Measurements from ENCODE around the gene SPAAR.
"Not testable (repeated sequence)": the region's sequence is repeated elsewhere in the genome, so short reads cannot be mapped to it uniquely, and the experiment has no call there.

Gene SPAAR

DNA sequence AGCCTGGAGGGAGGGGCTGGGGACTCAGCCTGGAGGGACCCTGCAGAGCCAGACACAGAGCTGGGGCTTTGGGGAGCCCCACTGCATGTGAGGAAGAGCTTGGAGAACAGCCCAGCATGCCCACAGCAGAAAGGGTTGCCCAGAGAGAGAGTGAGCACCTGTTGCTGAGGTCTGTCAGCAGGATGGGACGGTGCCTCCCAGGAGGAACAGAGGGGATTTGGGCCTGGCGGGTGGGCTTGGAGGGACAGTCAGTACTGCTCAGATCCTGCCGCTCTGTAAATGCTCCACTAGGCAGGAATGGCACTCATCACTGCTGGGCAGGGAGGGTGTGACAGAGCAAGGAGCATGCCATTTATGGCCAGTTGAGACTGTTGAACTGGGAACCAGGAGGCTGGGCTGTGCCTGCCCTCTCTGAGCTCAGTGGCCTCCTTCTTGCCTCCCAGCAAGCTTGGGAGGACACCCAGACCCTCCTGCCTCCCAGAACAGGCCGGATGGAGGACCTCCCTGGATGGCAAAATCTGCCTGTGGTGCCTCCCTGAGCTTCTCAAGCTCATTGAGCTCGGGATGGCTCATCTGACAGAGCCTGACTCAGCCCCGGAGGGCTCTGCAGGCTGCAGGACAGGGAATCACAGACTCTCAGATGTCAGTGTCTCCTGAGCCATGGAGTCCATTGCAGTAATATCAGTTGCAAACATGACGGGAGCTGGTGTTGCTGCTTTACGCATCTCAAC is 4.1 kb upstream of the SPAAR start:
- DNase-seq: no peak

DNA sequence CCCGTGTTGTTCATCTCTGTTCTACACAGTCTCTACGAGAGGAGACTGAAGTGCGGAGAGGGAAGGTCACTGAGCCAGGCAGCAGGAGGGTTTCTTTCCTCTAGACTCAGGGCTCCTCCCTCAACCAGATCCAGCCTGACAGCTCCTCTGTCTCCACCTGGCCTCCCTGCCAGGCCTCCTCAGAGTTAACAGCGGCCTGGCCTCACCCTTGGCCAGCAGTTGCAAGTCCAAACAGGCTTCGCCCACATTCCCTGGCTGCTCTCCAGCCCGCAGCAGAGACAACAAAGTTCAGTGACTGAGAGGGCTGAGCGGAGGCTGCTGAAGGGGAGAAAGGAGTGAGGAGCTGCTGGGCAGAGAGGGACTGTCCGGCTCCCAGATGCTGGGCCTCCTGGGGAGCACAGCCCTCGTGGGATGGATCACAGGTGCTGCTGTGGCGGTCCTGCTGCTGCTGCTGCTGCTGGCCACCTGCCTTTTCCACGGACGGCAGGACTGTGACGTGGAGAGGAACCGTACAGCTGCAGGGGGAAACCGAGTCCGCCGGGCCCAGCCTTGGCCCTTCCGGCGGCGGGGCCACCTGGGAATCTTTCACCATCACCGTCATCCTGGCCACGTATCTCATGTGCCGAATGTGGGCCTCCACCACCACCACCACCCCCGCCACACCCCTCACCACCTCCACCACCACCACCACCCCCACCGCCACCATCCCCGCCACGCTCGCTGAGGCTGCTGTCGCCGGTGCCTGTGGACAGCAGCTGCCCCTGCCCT is 3.2 kb upstream of the SPAAR start, which contains the start of gene HRCT1:
Gene HRCT1 (plus strand): TSS at position 291 of the 768 bp plus-strand sequence. CDS start 86 bp downstream, at position 377.
- DNase-seq: no peak

DNA sequence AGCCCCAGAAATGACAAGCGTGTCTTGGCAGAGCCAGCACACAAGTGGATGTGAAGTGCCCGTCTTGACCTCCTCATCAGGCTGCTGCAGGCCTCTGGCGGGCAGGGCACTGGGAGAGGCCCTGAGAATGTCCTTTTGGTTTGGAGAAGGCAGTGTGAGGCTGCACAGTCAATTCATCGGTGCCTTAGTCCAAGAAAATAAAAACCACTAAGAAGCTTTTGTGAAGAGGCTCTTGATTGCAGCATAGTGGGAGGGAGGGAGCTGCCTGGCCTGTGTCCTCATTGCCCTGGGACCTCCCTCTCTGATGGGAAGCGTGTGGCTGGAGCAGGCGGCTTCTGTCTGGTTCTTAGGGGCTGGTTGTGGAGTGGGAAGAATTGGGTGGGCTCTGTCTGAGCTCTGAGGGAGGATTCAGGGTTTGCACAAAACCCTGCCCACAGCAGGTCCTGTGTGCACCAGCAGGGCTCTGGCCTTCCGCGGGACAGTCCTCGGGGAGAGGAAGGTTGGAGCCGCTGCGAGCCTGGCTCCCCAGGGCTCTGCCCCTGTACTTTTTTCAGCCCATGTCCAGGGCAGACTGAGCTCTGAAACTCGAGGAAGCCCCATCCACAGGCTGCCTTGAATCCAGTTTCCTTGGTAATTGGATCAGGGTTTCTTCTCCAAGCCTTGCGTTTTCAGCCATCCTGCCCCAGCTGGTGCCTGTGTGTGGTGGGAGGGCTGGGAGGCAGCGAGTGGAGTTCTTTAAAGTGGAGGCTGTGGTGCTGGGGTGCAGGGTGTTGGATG is 2.2 kb upstream of the SPAAR start:
- DNase-seq: no peak

DNA sequence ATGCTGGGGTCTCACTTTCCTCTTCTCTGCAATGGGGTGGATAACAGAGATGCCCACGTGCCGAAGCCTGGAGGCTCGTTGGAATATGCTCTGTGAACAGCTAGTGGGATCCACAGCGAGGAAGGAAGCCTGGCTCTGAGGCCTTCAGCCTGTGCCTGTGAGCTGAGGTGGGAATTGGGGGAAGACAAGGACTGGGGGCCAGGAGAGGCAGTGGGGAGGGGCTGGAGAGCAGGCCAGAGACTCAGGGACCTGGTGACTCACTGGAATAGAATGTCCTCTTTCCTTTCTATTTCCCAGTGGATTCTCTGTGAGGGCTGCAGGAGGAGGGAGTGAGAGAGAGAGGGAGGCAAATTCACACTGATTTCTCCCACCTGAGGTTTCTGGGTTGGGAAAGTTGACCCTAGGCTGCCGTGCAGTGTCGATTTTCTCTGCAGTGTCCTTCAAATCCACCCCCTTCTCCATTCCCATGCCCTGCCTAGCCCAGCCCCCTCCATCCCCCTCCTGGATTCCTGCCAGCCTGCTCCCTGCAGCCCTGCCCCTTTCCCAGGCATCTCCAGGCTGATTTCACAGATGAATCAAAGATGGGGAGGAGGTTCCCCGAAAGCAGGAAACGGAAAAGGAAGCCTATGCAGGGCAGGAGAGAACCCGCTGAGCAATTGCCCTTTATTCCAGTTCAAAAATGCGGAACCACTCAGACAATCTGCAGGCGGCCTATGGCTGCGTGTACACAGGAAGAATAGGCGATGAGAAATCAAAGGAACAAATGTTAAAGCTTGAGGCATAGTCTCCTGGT is 1.4 kb upstream of the SPAAR start:
- DNase-seq: peak; percentile 22 to 24

DNA sequence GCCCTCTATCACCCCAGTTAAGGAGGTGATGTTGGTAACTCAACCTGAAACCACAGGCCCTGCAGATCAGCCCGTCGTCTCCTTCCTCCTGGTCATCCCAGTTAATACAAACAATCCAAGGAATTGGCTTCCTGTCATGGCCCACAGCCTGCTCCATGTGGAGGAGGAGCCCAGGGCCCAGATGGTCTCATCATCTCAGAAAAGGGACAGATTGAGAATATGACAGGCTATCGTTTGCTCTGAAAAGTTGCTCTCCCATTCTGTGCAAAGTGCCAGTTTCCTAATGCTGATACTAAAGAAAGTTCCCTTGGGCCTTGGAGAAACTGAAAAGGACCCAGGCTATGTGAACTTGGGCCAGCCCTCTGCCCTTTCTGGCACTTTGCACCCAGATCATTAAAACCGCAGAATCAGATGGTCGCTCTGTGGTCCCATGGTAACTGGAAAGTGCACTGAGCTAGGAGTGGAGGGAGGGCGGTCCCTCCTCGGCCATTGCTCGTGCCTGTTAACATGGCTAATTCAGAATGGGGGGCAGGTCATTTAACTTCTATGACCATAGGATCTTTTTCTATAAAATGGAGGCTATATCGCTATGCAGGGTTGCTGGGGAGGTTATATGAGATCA is 675 bp upstream of the SPAAR start:
- no peak for DNase-seq

DNA sequence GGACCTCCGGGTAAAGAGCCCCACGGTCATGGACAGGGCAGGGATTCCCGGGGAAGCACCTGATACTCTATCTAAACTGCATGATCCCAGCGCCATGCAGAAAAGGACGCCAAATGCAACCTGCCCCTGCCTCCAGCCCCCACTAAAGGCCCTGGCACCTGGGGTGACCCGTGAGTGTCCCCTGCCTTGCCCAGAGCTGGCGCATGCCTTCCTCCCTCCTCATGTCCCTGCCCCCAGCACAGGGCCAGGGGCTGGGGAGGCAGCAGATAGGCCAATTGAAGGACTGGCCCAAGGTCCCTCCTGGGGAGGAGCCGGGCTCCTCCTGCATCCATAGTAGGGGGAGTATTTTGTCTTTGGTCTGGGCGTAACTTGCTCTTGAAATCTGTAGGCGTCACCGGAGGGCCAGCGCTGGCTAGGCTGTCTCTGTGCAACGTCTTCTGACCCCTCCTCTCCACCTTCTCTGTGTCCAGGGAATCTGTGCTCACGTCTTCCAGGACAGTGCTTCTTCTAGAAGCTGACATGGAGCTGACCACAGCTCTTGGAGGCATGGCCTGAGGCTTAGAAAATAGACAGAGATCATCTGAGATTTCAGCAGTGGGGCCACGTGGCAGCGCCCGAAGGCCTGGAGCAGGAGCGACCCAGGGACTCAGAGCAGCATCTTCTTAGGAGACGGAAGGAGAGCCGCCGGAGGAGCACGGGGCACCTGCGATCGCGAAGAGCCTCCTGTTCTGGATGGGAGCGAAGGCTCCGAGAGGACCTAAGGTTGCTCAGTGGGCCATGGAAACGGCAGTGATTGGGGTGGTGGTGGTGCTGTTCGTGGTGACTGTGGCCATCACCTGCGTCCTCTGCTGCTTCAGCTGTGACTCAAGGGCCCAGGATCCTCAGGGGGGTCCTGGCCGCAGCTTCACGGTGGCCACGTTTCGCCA is 660 bp downstream of the SPAAR start:
- DNase-seq: no peak

DNA sequence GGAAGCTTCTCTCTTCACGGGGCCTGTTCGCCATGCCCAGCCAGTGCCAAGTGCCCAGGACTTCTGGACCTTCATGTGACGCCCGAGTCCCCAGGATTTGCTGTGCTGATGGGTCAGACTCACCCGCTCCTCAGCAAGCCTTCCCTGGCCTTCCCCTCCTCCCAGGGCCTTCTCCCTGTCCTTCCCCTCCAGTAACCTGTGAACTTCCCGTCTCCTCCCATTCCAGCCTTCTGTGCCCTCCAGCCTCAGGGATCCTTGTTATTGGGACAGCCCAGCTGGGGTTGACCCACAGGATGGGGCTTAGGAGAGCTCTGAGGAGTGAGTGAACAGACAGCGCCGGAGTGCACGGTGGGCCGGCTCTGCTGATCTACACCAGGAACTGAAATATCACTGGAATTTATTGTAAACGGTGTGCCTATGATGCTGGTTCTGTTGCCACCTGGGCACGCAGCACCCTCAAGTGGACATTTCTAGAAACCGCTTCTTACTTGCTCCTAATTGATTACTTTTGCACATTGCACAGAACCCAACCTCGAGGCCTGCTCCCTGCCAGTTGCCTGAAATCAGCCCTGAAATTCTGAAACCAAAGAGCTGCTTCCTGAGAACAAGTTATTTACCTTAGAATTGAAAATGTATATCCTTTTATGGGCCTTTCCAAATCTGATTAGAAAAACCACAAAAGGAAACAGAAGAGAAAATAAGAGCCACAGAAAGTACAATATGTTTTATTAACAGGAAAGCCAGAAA is 1.5 kb downstream of the SPAAR start:
- DNase-seq: peak; percentile 46 to 73

DNA sequence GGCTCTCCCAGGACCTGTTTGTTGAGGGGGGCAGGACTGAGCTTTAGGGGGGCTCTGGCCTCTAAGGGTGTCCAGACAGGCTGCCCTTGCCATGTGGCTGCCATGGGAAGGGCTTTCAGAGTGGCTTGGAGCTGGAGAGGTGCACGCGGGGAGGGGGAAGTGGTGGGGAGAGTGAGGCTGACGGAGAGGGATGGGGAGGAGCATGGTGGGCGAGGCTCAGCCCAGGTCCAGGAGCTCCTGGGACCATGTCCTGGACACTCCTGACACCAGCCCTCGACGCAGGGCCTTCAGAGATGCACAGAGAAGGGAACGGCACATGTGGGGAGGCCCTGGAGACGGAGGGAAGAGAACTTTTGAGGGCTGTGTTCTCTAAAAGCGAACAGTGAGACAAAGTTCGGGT is 2.4 kb downstream of the SPAAR start:
- DNase-seq: no peak

DNA sequence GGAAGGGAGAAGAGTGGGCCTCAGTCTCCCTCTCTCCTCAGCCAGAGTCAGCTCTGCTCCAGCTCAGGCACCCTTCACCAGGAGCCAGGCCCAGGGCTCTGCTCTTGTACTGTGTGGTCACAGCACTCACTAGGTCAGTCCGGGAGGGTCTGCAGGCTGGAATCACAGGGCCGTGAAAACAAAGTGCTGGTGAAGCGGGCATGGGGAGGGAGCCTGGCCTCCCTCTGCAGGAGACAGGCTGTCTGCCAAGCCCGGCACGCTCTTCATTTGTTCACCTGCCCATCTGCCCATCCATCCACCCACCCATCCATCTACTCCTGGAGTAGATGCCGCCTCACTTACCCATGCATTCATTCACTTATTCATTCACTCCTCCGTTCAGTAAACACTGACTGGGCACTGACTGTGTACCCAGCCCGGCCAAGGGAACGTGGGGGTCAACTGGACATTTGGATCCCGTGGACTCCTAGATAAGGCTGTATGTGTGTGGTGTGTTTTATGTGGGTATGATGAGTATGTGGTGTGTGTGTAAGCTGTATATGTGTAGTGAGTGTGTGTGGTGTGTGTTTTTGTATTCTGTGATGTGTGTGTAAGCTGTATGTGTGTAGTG is 3.6 kb downstream of the SPAAR start:
- no peak for DNase-seq

DNA sequence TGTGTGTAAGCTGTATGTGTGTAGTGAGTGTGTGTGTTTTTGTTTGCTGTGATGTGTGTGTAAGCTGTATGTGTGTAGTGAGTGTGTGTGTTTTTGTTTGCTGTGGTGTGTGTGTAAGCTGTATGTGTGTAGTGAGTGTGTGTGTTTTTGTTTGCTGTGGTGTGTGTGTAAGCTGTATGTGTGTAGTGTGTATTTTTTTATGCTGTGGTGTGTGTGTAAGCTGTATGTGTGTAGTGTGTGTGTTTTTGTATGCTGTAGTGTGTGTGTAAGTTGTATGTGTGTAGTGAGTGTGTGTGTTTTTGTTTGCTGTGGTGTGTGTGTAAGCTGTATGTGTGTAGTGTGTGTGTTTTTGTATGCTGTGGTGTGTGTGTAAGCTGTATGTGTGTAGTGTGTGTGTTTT is 4.1 kb downstream of the SPAAR start:
- DNase-seq: not testable (repeated sequence)

DNA sequence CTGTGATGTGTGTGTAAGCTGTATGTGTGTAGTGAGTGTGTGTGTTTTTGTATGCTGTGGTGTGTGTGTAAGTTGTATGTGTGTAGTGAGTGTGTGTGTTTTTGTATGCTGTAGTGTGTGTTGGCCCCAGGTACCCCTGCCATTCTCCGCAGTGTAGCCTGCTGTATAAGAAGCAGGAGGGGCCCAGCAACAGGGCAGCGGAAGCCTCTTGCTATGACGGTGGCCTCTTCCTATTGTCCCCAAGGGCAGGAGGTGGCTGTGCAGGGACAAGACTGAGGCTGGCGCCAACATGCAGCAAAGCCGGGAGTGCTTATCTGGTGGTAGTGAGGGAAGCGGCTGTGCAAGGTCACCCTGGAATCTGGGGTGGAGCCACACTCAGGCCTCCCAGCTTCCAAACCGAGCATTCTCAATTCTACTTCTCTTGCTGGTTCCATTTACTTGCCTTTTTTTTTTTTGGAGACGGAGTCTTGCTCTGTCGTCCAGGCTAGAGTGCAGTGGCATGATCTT is 5.1 kb downstream of the SPAAR start:
- peak; percentile 9 to 43 for DNase-seq

DNA sequence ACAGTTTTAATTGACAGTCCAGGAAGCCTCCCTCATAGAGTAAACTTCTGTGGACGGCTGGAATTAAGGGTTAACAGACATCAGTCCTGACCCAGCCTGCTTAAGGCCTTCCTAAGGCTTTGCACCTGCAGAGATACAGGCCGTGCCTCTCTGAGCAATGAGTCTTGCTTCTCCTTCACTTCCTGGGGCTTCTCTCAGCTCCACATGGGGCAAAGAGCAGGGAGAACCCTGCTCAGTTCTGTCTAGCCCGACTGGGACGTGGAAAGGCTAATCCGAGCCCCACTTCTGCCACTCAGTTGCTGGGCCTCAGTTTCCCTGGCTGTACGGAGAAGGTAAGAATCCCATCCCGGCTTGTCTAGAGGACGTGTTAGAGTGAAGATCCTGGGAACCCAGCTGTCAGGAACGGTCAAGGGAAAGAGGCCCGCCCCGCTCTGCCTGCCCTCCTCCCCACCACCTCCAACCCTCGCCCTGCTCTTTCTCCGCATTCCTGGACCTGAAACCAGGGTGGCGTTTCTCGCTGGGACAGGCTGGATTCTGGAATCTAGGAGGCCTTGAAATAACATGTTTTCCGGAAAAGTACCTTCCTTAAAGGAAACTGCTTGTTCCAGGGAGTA is 6.5 kb downstream of the SPAAR start:
- DNase-seq: no peak

DNA sequence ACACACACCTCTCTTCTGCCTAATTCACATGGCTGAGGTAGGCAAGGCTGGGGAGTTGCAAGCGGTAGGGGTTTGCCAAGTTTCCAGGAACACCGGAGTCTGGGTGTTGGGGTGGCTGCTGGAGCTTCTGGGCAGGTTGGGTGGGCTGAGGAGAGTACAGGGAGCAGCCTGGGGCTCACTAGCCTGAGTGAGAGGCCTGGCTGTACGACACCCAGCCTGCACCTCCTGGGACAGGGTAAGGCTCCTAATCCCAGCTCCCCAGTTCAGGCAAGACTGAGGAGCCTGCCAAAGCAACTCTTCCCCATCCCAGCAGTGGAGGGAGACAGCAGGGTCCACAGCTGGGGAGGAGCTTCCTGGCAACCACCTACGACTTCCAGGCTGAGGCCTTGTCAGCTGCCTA is 8.0 kb downstream of the SPAAR start:
- DNase-seq: no peak

DNA sequence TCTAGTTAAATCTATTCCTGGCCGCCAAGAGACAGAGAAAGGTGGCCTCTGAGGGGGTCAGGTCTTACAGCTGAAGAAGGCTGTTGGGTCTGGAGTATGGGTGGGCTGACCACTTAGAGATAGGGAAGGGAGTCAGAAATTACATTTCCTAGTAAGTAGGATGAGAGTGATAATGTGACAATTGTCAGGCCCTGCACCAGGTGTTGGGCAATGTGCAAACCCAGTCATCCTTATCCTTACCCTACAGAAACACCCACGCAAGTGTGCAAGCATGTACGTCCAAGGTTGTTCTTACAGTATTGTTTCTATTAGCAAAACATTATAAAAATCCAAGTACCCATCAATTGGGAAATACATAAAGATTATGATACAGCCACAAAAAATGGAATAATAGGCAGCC is 9.5 kb downstream of the SPAAR start:
- DNase-seq: no peak

DNA sequence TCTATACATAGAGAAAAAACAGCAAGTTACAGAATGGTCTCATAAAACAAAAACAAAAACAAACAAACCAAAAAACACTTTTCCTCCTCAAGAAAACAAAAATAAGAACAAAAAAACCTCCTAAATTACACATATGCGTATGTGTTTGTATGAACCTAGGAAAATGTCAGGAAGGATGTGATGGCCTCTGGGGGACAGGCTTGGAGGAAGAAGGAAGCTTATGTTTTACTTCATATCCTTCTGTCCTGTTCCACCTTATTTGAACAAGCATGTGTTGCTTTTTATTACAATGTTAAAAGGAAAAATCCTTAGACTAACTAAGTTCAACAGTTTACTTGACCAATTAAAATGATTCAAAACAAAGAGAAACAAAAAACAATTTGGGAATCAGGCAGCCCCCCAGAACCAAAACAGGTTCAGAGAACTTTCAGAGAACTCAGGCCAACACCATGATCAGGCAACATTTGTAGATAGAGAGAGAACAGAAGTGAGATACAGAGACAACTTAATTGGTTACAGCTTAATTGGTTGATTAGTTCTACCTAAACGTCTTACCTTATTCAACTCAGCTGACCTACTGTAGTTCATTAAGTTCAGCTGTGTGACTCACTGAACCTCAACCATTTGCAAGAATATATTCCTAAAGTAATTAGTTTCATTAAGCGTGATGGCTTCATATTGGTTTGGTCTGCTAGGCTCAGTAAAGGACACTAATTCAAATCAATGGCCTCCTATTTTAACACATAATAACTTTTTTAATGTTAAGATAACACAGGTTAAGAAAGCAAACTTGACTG is 10.1 kb downstream of the SPAAR start:
- no peak for DNase-seq

DNA sequence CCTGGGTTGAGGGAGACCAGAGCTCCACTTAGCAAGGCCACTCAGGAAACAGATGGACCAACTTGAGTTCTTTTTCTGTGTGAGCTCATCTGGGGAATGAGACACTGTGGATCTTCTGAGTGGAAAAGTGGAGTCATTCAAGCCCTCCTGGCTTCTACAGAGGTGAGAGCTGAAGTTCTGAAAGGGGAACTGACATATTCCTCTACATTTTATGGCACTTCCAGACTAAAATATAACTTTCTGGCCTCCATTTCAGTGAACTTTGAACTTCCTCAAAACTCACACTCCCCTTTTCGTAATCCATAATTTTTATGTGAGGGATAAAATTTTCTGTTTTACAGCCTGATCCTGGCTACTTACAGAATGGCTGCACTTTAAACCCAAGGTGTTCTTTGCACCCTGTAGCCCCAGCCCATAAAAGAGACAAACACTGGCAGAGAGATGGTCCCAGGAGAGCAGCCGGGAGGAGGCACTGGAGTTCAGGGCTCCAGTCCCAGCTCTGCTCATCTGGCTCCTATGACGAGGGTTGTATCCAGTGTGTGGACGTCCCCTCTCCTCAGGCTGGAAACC is 10.8 kb downstream of the SPAAR start:
- DNase-seq: no peak

DNA sequence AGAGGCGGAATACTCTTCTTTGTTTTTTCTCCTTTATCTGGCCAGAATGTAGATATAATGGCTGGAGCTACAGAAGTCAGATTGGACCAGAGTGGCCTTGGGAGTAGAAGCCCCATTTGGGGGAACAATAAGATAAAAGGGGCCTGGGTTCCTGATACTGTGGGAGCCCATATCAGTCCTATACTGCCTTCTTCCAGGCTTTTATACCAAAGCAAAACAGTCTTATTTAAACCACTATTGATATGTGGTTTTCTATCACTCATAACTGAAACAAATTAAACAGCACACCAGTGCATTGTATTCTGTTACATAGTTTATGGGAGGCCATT is 14.3 kb downstream of the SPAAR start:
- DNase-seq: no peak

Measured in CD4-positive, alpha-beta T cell treated with Interferon alpha-2 for 1 hour (primary cell).